Fibroblast of skin of scalp (primary cell): ENCODE results near the gene SLC5A10.

Experiments
- DNase-seq: peaks from one replicate; pipeline ENCODE4 v3.0.0-alpha.2; 2013

Gene SLC5A10

DNA sequence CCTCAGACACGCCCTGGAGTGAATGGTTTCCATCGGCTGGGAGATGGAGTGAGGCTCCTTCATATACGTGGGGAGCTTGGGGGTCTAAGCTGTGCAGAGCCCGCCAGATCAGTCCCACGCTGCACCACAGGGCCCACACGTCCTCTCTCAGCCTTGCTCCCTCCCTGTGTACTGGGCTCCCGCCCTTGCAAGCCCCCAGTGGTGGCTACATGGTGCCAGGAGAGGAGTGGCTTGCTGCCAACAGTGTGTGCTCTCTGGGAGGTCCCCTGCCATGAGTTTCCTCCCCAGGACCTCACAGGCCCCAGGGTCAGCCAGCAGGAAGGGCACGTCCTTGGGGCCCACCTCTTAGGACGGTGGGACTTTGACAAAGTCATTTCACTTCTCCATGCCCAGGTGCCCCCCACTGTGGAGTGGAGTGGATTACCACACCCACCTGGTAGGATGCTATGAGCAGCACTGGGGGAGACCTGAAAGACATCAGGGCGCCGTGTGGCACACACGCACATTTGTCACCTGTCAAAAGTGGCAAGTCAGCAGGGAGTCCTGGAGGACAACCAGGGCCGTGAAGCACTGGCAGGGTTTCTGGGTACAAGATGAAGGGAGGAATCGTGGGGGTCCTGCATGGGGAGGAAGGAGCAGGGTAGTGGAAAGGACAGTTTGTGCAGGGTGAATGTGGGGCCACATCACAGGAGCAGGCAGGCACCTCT is 13.7 kb downstream of the SLC5A10 start:
- no peak for DNase-seq

DNA sequence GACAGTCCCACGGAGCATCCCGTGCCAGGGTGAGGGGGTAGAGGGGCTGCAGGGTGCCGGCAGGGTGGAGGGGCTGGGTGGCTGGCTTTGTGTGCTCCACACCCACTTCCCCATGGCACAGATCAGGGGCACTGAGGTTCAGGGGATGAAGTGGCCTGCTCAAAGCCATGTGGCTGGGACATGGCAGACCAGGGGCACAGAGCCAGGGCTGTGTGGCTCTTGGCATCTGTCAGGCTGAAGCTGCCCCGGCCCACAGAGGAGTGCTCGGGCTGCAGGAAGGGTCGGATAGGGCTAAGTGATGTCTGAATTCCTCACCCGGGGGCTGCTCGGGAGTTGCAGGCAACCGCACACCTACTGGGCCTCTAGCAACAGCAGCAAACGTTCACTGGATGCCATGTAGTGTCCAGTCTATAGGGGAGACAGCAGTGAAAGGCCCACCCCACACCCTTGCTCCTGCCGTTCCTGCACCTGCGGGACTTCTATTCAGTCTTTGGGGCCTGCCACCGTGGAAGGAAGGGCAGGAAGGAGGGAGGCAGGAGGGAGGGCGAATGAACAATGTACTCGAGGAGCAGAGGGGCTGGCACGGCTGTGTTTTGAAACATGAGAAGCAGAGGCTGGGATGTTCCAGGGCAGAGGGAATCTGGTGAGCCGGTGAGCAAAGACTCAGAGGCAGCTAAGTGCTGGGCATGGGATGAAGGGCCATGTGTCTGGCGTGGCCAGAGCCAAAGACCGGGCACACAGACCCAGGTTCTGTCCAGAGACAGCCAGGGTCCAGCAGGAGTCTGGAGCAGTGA is 15.1 kb downstream of the SLC5A10 start:
- DNase-seq = peak; percentile 13

DNA sequence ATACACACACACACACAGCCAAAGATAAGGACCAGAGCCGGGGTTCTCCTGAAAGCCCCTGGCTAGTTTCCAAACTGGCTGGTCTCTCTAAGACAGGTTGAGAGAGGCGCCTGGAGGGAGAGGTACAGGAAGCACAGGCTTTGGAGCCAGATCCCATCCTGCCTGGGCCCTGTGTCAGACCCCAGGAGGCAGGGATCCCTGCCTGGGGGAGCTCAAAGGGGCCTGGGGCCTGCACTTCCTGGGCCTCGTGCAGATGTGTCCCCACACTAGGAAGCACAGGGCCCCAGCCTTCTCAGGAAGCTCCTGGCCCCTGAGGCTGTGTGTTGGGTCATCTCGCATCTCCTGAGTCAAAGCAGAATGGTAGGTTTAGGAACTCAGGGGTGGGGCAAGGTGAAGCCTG is 16.0 kb downstream of the SLC5A10 start:
- no peak for DNase-seq

DNA sequence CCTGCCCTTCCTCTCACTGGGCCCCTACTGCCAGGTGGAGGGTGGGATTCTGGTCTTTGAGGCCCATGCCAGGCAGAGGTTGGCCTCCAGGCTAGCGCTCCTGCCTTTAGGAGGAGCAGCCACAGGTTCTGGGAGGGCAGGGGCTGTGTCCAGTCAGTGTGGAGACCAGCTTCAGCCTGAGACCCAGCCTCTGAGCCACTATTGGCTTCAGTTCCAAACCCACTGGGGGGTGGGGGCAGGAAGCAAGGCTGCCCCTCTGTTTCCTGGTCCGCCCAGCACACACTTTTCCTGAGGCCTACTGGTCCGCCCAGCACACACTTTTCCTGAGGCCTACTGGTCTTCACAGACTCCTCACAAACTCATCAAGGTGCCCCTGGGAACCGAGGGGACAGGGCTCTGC is 16.4 kb downstream of the SLC5A10 start:
- DNase-seq = no peak

DNA sequence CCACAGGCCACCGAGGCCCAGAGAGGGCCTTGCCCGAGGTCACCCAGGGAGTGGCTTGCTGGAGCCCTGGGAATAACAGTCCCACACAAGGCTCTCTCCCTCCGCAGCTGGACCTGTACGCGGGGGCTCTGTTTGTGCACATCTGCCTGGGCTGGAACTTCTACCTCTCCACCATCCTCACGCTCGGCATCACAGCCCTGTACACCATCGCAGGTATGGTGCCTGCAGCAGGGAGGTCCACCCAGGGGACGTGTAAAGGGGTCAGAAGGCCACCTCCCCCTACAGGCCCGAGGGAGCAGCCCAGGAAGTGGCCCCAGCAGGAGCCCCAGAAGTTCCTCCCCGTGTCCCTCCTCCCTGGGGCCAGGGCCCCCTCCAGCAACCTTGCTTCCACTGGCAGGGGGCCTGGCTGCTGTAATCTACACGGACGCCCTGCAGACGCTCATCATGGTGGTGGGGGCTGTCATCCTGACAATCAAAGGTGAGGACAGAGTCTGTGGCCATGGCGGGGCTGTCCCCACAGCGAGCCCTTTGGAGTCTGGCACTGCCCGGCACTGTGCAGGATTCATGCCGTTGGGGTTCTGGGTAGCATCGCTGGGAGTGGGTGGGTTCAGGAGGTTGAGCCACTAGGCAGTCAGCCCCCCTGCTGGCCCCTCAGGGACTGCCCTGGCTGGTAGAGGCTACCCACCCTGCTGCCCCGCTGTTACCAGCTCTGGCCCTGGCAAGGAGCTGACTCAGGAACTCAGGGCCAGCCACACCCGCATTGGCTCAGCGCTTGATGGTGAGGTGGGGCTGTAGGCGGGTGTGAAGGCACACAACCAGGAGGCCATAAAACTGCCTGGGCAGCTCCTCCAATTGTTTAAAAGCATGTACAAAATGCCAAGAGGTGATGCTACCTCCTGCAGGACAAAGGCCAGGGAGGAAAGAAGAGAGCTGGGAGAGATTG is 17.3 kb downstream of the SLC5A10 start:
- DNase-seq = no peak

DNA sequence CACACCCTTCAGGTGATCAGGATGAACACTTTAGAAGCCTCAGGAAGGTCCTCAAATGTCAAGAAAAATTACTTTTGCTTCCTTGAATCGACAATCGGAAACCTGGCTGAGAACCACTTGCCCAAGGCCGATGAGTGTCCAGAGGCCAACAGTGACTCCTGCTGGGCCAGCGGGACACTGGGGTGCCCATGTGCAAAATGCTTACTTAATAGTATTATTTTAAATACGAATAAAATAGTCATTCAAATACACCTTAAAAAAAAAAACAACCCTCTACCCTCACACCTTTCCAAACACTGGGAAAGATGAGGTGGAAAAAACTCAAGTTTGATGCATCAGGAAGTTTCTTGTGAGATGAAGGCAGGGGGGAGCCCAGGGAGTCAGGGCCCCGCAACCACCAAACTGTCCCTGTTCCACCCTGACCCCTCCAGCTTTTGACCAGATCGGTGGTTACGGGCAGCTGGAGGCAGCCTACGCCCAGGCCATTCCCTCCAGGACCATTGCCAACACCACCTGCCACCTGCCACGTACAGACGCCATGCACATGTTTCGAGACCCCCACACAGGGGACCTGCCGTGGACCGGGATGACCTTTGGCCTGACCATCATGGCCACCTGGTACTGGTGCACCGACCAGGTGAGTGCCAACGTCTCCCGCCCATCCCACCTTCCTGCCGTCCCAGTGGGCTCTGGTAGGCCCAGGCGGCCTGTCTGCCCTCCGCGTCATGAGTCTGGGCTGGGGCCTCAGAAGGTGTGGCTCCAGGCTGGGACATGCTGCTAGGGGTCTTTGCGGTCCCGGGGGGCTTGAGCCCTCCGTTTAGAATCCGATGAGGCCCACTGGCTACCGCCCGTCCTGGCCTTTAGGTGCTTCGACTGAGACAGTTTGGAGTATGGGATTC is 18.9 kb downstream of the SLC5A10 start:
- DNase-seq = no peak

DNA sequence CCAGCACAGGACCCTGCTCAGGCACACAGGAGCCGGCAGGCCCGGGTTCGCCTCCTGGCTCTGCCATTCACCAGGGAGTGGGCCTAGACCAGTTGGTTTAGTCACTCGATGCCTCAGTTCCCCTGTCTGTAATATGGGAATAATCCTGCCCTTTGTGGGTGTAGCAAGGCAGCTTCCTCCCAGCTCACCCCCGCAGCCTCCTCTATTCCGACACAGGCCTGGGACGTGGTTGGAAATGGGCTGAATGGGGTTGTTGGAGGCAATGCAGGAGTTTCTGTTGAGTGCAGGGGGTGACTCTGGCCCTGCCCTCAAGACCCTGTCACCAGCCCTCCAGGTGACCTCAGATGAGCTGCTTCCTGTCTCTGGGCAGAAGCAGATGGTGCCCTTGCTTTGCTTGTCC is 19.8 kb downstream of the SLC5A10 start:
- no peak for DNase-seq

DNA sequence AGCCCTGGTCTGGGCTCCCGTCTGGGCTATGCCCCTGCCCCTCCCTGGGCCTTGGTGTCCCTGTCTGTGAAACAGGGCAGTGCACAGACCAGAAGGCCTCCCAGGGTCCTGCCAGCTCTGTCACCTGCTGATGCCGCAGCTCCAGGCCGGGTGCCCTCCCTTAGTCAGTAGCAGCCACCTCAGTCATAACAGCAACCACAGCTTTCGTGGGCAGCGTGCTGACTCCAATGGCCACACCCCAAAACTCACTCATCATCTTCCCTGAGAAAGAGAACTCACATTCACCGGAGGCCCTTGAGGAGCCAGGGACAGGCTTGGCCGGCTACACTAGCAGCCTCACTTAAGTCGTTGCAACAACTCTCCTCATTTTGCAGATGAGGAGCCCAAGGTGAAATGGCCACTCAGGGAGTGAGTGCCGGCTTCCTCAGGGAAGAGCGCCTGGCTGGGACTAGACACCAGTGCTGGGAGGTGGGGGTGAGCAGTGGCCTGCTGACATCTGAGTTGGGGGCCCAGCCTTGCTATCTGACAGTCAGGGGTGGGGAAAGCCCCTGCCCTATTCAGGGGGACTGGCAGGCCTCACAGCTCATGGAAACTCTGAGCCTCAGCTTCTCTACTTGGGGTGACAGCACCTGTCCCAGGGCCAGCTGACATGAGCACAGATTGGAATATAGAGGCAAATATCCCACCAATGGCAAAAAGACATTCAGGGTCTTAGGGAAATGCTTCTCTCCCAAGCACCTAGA is 22.6 kb downstream of the SLC5A10 start:
- DNase-seq = no peak

DNA sequence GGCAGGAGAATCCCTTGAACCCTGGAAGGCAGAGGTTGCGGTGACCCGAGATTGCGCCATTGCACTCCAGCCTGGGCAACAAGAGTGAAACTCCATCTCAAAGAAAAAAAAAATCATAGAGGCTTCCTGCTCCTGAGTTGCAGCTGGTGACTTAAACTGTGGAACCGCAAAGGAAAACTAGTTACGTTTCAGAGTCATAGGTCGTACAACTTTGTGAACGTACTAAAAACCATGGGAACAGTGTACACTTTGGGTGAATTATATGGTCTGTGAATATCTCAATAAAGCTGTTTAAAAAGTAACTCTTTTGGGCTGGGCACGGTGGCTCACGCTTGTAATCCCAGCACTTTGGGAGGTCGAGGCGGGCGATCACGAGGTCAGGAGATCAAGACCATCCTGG is 23.6 kb downstream of the SLC5A10 start:
- no peak for DNase-seq

DNA sequence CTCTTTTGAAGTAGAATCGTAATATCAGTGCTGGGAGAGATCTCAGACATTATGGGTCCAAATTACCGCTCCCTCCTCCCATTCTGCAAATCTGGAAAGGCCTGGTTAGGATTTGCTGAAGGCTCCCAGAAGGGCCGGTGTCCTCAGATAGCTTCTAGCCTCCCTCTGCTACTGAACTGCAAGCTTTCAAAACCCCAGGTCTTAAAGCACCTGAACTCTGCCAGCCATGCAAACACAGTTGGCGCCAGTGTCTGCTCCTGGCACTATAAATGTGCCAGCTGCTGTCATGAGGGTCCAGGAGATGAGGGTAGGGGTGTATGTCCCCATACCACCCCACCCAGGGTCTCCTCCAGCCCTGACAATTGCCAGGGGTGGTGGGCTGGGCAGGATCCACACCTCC is 24.2 kb downstream of the SLC5A10 start:
- DNase-seq = no peak

DNA sequence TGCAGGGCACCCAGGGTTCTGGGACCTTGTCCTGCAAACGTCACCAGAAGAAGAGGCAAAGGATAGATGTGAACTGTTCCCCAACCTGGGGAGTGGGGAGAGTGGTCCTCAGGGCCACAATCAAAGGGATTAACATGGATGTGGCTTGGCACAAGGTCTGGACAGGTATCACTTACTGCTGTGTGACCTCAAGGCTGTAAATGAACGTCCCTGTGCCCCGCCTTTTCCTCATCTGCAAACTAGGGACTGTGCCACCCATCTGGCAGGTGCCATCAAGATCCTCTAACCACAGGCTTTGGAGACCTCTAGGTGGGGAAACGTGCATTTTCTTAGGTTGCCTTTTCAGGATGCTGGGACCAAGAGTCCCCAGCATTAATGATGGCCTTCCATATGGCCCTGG is 25.1 kb downstream of the SLC5A10 start:
- no peak for DNase-seq

DNA sequence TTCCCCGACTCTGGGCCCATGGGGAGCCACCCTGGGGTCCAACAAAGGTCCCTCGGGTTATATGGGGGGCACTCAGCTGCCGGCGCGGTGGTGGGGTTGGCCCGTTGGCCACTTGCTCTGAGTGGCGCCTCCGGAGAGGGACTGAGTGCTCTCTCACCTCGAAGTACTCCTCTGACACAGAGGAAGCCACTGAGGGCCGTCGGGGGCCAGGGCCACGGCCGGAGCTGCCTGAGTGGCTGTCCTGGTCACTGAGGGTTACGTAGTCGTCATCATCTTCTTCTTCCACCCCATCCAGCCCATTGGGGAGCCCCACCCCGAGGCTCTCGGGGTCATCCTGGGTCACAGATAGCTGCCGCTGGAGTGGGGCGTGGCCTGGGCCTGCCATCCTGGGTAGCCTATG is 25.7 kb downstream of the SLC5A10 start:
- no peak for DNase-seq

DNA sequence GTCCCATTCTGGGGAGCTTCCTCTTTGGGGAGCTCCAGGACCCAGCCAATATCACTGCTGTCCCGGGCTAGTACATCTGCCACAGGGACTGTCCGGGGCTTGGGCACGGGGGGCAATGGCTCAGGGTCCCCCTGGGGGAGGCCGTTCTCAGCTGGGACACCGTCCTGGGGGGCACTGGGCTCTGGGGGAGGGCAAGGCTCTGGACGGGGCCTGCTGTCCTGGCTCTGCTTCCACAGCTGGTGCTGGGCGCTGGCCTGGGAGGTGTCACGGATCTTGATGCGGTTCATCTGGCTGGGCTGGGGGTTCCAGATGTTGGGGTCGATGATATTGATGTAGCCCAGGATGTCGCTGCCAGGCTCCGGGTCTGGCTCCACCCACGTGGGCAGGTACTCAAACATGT is 26.1 kb downstream of the SLC5A10 start:
- no peak for DNase-seq

DNA sequence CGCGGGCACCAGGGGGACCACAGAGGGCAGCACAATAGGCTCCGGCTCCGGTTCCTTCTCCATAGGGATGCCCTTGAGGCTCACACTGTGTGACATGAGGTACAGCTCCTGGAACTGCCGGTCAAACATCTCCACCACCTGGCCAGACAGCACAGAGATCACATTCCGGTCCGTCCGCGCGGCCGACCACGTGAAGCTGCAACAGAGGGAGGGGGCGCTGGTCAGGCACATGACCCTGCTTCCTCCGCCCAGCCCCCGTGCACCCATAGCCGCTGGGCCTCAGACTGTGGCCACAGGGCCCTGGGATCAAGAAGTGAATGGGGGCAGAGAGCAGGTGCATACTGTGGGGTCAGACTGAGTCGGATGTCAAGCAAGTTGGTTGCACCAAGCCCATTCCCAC is 26.7 kb downstream of the SLC5A10 start:
- no peak for DNase-seq

DNA sequence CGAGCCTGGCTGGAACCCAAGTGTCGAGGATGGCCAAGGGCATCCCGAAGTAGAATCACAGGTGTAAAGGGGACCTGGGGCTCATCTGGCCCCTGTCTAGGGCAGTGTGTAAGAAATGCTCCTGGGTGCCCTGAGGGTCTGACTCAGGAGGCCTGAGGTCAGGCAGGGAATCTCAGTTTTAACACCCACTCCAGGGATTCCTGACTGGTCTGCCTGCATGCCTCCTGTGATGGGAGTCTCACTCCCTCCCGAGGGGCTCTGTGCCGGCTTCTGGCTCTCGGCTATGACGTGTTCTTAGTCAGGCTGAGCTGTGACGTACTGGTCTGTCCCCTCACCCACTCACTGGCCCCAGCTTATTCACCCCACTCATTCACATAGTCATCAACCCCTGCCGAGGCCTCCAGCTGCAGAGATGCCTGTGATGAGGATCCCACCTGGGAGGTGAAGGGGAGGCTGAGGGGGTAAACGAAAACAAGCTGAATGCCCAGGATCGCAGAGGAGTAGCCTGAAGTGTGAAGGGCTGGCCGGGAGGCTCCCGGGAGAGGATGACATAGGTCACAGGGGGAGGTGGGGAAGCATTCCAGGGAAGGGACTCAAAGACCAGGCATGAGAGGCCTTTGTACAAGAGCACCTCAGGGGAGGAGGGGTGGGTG is 28.8 kb downstream of the SLC5A10 start:
- DNase-seq = peak; percentile 47

DNA sequence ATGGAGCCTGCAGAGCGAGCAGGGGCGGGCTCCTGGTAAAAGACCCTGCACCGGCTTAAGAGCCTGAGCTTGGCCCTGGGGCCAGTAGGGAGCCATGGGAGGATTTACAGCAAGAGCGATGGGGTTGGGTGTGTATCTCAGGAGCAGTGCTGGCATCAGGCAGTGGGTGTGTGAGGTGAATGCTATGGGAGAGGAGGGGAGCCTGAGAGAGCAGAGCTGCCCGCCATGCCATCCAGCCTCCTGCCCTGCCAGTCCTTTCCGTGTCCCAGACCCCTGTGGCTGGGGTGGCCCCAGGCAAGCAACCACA is 29.3 kb downstream of the SLC5A10 start:
- no peak for DNase-seq

DNA sequence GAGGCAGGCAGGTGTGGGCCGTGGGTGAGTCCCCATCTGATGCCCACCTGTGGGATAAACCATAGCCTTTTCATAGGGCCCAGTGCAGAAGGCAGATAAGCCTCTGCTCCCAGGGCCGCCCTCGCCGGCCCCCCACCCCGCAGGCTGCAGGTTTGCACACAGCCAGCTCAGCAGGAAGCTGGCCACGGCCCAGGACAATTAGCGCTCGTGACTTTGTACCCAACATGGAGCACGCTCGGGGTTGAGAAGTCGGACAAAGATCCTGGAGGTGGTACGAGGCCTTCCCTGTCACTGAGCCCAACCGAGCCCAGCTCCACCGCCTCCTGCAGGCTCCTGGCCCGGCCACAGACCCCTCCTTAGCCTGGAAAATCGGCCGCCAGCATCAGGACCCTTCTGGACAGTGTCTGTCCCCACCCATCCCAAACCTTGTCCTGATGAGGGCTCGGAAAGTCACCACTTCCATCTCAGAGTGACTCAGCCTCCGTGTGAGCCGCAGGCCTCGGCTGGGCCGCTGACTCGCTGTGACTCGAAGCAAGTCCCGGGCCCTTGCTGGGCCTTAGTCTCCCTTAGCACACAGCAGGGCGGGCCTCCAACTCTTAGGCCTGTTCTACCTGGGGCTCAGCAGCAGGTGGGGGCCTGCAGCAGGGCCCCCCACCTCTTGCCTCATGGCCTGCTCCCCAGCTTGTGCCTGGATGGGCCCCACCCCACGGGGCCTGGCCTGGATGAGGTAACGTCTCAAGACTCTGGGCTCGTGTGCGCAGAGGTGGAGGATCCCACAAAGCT is 29.9 kb downstream of the SLC5A10 start:
- DNase-seq = peak; percentile 75

DNA sequence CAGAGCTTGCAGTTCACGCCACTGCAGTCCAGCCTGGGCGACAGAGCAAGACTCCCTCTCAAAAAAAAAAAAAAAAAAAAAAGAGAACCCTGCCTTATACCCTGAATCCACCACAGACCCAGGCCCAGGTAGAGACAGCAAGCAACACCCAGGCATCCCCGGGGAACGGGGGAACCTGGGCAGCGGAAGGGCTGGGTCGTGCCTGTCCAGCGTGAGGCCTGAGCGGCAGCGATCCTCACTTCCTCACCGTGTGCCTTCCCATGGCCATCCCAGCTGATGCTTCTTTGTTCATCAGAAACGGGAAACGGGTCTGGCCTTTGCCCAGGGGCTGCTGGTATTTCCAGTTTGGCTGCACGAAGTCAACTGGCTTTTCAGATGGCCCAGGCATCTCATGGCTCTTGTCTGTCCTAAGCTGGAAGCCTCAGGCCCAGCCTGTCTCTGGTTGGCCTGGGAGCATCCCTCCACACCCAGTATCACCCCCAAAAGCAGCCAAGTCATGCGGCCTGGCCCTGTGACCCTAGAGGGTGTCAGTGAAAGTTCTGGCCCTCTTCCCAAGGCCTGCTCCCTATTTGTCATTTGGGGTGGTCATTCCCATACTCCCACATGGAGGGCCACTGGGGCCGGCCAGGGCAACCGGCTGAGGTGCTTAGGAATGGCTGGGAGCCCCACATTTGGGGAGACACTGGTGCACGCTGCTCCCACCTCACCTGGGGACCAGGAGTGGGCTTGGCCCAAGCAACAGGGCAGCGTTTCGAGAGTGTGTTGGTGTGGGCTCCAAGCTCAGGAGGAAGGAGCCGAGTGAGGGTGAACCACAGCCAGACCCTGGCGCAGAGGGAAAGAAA is 32.5 kb downstream of the SLC5A10 start:
- DNase-seq = no peak

DNA sequence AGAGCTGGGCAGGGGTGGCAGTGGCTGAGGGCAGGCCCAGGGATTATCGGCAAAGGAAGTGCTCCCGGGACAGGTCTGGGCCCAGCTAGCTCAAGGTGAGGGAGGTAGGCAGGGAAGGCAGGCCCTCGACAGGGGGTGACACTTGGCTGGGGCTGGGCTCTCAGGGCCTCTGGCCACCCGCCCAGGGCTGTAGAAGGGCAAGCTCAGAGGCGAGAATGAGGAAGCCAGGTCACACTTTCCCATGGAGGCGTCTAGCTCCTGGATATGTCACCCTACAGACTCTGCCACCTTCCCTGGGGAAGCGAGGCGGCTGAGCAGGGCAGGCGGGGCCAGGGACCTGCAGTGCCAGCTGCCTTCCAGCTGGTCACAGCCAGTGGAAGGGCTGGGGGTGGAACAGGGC is 33.5 kb downstream of the SLC5A10 start:
- DNase-seq = no peak
